GM12801 (cell line): ENCODE measurements around the gene TBX21.

Experiments used
- TF ChIP-seq, protein P1 (sequence below): IDR thresholded peaks from one replicate; pipeline ENCODE4 v1.5.1; 2011; ENCODE audit warnings: control low read depth; ENCODE audit not compliant: insufficient read length; ENCODE audit errors: extremely low read depth

The TBX21 gene

DNA sequence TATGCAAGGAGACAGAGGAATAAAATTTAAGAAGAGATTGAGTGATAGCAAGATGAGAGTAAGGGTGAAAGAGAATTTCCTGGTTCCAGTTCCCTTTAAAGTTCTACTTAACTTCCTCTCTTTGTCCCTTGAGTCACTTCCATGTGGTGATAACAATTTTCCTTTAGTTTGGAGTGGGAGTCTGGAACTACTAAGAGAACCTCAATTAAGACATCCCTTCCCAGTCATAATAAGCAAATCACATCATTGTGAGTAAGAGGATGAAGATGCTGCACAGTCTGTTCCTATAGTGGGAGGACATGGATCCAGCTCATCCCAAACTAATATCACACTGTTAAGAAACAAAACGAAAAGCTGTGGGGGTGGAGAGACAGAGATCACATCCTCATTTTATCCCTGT lies 24.4 kb downstream of the TBX21 start:
- TF ChIP-seq, protein P1, sequence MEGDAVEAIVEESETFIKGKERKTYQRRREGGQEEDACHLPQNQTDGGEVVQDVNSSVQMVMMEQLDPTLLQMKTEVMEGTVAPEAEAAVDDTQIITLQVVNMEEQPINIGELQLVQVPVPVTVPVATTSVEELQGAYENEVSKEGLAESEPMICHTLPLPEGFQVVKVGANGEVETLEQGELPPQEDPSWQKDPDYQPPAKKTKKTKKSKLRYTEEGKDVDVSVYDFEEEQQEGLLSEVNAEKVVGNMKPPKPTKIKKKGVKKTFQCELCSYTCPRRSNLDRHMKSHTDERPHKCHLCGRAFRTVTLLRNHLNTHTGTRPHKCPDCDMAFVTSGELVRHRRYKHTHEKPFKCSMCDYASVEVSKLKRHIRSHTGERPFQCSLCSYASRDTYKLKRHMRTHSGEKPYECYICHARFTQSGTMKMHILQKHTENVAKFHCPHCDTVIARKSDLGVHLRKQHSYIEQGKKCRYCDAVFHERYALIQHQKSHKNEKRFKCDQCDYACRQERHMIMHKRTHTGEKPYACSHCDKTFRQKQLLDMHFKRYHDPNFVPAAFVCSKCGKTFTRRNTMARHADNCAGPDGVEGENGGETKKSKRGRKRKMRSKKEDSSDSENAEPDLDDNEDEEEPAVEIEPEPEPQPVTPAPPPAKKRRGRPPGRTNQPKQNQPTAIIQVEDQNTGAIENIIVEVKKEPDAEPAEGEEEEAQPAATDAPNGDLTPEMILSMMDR, result no peak

DNA sequence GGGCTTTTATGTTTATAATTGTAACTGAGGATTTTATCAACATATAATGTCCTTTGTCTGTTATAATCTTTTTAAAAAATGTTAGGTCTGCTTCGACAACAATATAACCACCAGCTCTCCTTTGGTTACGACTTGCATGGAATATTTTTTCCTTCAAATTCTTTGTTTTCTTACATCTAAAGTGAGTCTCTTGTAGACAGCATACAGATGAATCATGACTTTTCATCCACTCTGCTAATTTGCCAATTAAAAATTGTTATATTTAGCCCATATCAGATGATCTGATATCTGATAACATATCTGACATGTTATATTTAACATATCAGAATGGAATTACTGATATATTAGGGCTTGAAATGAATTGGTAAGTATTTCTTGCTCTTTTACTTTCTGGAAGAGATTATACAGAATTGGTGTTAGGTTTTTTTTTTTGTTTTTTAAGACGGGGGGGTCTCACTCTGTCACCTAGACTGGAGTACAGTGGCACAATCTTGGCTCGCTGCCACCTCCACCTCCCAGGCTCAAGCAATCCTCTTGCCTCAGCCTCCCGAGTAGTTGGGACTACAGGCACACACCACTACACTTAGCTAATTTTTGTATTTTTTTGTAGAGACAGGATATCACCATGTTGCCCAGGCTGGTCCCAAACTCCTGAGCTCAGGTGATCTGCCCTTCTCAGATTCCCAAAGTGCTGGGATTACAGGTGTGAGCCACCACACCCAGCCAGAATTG lies 27.5 kb downstream of the TBX21 start:
- TF ChIP-seq, protein P1, result no peak

GRCh38 chr17:47762728-47763127 lies 29.7 kb downstream of the TBX21 start:
- TF ChIP-seq, protein P1, result no peak

DNA sequence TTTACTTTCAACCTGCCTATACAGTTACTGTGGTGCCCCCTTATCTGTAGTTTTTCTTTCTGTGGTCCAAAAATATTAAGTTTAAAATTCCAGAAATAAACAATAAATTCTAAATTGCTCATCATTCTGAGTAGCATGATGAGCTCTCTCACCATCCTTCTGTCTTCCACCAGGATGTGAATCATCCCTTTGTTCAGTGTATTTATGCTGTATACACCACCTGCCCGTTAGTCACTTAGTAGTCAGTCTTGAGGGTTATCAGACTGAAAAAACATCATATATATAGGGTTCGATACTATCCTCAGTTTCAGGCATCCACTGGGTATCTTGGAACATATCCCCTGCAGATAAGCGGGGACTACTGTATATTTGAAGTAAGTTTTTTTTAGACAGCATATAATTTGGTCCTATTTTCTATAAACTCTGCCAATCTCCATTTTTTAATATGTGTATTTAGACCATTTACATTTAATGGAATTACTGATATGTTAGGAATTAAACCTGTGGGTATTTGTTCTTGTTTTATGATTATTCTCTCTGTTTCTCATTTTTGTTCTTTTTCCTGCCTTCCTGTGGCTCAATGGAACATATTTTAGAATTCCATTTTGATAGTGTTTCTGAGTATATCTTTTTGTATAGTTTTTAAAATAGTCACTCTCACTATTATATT lies 31.0 kb downstream of the TBX21 start:
- TF ChIP-seq, protein P1, result no peak

DNA sequence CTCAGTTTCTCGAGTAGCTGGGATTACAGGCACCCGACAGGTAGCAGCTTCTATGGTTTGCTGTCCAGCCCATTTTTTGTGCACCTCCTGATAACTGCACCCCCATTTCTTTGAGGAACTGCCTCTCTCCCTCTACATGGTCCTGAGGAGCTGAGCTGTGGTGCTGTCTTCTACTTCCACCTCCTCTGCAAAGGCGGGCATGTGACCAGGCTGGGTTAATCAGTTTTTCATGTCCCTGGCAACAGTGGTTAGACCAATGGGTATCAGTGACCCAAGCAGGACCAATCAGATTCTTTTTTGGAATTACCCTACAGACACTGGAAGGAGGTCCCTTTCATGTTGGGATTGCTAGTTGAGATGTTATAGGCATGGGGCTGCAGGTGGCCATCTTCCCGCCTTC lies 41.3 kb downstream of the TBX21 start:
- TF ChIP-seq, protein P1, result no peak

DNA sequence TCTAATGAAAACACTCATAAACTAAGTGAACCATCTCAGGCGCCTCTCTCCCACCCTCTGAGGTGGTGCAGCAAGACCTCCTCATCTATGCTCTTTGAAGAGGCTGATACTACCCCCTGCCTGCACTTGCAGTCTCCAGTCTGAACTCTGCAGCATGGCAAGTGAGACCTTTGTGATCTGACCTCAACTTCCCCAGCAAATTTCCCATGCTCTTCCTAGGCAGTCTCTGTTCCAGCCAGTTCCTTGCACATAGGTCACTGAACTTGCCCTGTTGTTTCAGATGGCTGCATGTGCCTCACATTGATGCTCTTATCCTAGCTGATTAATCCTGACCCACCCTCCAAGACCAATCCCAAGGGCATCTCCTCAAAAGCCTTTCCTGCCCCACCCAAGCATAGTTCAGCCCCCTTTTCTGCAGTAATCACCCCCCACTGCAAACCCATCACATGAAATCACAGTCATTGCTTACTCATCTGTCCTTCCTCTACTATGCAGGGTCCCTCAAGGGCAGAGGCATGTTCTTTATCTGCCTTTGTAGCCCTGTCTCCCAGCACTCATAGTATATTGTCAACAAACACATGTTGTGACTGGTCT lies 42.0 kb downstream of the TBX21 start:
- TF ChIP-seq, protein P1, result no peak

GRCh38 chr17:47776330-47777197 lies 43.5 kb downstream of the TBX21 start:
- TF ChIP-seq, protein P1, result peak; percentile 18
